ENCODE measurements around the gene APEH. TPM values are rescaled to one million over a fixed set of nuclear protein-coding genes. Genes with fewer than 3 reads are reported as not detected.

Gene APEH
- total RNA-seq, 3 donors from 2014 or later (not counting 1 experiment from before 2014, with no cell fraction given), result 62.8 to 95.7 (median 77.5) TPM

DNA sequence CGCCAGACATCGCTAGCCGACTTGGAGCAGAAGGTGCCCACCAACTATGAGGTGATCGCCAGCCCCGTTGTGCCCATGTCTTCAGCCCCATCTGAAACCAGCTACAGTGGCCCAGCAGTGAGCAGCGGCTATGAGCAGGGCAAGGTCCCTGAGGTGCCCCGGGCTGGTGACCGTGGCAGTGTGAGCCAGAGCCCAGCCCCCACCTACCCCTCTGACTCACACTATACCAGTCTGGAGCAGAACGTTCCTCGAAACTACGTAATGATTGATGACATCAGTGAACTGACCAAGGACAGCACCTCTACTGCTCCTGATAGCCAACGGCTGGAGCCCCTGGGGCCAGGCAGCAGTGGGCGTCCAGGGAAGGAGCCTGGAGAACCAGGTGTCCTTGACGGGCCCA is 12.9 kb upstream of the APEH start:
- no peaks in the 10 kb centered on the region for H3K9me3 Mint-ChIP-seq
- no peak overlapping the region for H3K27ac Mint-ChIP-seq
- H3K4me1 Mint-ChIP-seq, result no peaks in the 10 kb centered on the region
- Histone ChIP-seq H3K36me3 (ENCODE audit: control insufficient read depth, insufficient read depth, low read length) (no peaks in the 10 kb centered on the region), H3K4me3 (ENCODE audit: low read length) (no peak overlapping the region), H3K4me1 (ENCODE audit: control insufficient read depth, insufficient read depth, low read length) (no peaks in the 10 kb centered on the region), H3K27me3 (ENCODE audit: control insufficient read depth, insufficient read depth, low read length) (no peaks in the 10 kb centered on the region), H3K9me3 (ENCODE audit: control insufficient read depth, insufficient read depth, low read length) (no peaks in the 10 kb centered on the region), H3K27ac (ENCODE audit: low read length) (no peak overlapping the region)
- ATAC-seq, result no peak
- H3K27me3 Mint-ChIP-seq (ENCODE audit: low read depth in 2 of 2), result peaks cover 0 to 4% of the 10 kb centered on the region in 2 donors
- no peak overlapping the region for H3K4me3 Mint-ChIP-seq
- TF ChIP-seq CTCF (IDR thresholded peaks at IDR 0.05), result no peak
- DNase-seq, result no peak
- no peaks in the 10 kb centered on the region for H3K36me3 Mint-ChIP-seq
- 93% methylated on average over 14 of the region's 14 CpGs for WGBS (ENCODE audit: insufficient coverage)
- intact Hi-C loops (cut with micrococcal nuclease), result no loop called here

DNA sequence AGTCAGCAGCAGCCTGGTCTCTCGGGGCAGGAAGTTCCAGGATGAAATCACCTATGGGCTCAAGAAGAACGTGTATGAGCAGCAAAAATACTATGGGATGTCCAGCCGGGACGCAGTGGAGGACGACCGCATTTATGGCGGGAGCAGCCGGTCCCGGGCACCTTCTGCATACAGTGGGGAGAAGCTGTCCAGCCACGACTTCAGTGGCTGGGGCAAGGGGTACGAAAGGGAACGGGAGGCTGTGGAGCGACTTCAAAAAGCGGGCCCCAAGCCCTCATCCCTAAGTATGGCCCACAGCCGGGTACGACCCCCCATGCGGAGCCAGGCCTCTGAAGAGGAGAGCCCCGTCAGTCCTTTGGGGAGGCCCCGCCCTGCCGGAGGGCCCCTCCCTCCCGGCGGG is 12.1 kb upstream of the APEH start:
- no peak for ATAC-seq
- no peak overlapping the region for H3K27ac Mint-ChIP-seq

GRCh38 chr3:49662720-49663413 is 11.3 kb upstream of the APEH start:
- H3K4me1 Mint-ChIP-seq, result no peaks in the 10 kb centered on the region
- H3K9me3 ChIP-seq (ENCODE audit: control insufficient read depth, insufficient read depth, low read length), result no peaks in the 10 kb centered on the region
- TF ChIP-seq CTCF (IDR thresholded peaks at IDR 0.05), result no peak
- H3K36me3 Mint-ChIP-seq, result no peaks in the 10 kb centered on the region
- H3K36me3 ChIP-seq (ENCODE audit: control insufficient read depth, insufficient read depth, low read length), result no peaks in the 10 kb centered on the region
- no peaks in the 10 kb centered on the region for H3K4me1 ChIP-seq (ENCODE audit: control insufficient read depth, insufficient read depth, low read length)
- intact Hi-C loops (cut with micrococcal nuclease), result no loop called here
- H3K4me3 Mint-ChIP-seq, result no peak overlapping the region
- 93% methylated on average over 34 of the region's 34 CpGs for WGBS (ENCODE audit: insufficient coverage)
- no peak overlapping the region for H3K4me3 ChIP-seq (ENCODE audit: low read length)
- no peak for ATAC-seq
- peaks cover 0 to 6% of the 10 kb centered on the region in 2 donors for H3K27me3 Mint-ChIP-seq (ENCODE audit: low read depth in 2 of 2)
- no peak for DNase-seq
- no peaks in the 10 kb centered on the region for H3K27me3 ChIP-seq (ENCODE audit: control insufficient read depth, insufficient read depth, low read length)
- H3K27ac ChIP-seq (ENCODE audit: low read length), result no peak overlapping the region
- no peak overlapping the region for H3K27ac Mint-ChIP-seq
- H3K9me3 Mint-ChIP-seq, result no peaks in the 10 kb centered on the region

More for the DNA sequence above, 12.1 kb upstream of the APEH start:
- Histone ChIP-seq H3K27ac (ENCODE audit: low read length) (no peak overlapping the region), H3K9me3 (ENCODE audit: control insufficient read depth, insufficient read depth, low read length) (no peaks in the 10 kb centered on the region), H3K4me1 (ENCODE audit: control insufficient read depth, insufficient read depth, low read length) (no peaks in the 10 kb centered on the region), H3K36me3 (ENCODE audit: control insufficient read depth, insufficient read depth, low read length) (no peaks in the 10 kb centered on the region), H3K27me3 (ENCODE audit: control insufficient read depth, insufficient read depth, low read length) (no peaks in the 10 kb centered on the region), H3K4me3 (ENCODE audit: low read length) (no peak overlapping the region)
- DNase-seq, result no peak
- Mint-ChIP-seq H3K36me3 (no peaks in the 10 kb centered on the region), H3K4me1 (no peaks in the 10 kb centered on the region), H3K27me3 (ENCODE audit: low read depth in 2 of 2) (peaks cover 0 to 6% of the 10 kb centered on the region in 2 donors), H3K9me3 (no peaks in the 10 kb centered on the region), H3K4me3 (no peak overlapping the region)
- 91% methylated on average over 22 of the region's 22 CpGs for WGBS (ENCODE audit: insufficient coverage)
- intact Hi-C loops (cut with micrococcal nuclease), result no loop called here
- TF ChIP-seq CTCF (IDR thresholded peaks at IDR 0.05), result no peak

- ATAC-seq (no peak), DNase-seq (no peak)
- Mint-ChIP-seq H3K36me3 (no peaks in the 10 kb centered on the region), H3K4me1 (no peaks in the 10 kb centered on the region), H3K27me3 (ENCODE audit: low read depth in 2 of 2) (peaks cover 0 to 9% of the 10 kb centered on the region in 2 donors), H3K27ac (no peak overlapping the region), H3K4me3 (no peak overlapping the region), H3K9me3 (no peaks in the 10 kb centered on the region)
- no peaks in the 10 kb centered on the region for H3K36me3 ChIP-seq (ENCODE audit: control insufficient read depth, insufficient read depth, low read length)
- H3K27me3 ChIP-seq (ENCODE audit: control insufficient read depth, insufficient read depth, low read length), result no peaks in the 10 kb centered on the region
- no peak for TF ChIP-seq CTCF (IDR thresholded peaks at IDR 0.05)
- 96% methylated on average over 1 of the region's 1 CpG for WGBS (ENCODE audit: insufficient coverage)
- intact Hi-C loops (cut with micrococcal nuclease), result no loop called here
- no peaks in the 10 kb centered on the region for H3K4me1 ChIP-seq (ENCODE audit: control insufficient read depth, insufficient read depth, low read length)
- no peaks in the 10 kb centered on the region for H3K9me3 ChIP-seq (ENCODE audit: control insufficient read depth, insufficient read depth, low read length)
- no peak overlapping the region for H3K27ac ChIP-seq (ENCODE audit: low read length)
- H3K4me3 ChIP-seq (ENCODE audit: low read length), result no peak overlapping the region
Measured at GRCh38 chr3:49663831-49664230, 10.3 kb upstream of the APEH start.

All from natural killer cell (primary cell).